ENCODE results near the gene KCNH2.

DNA sequence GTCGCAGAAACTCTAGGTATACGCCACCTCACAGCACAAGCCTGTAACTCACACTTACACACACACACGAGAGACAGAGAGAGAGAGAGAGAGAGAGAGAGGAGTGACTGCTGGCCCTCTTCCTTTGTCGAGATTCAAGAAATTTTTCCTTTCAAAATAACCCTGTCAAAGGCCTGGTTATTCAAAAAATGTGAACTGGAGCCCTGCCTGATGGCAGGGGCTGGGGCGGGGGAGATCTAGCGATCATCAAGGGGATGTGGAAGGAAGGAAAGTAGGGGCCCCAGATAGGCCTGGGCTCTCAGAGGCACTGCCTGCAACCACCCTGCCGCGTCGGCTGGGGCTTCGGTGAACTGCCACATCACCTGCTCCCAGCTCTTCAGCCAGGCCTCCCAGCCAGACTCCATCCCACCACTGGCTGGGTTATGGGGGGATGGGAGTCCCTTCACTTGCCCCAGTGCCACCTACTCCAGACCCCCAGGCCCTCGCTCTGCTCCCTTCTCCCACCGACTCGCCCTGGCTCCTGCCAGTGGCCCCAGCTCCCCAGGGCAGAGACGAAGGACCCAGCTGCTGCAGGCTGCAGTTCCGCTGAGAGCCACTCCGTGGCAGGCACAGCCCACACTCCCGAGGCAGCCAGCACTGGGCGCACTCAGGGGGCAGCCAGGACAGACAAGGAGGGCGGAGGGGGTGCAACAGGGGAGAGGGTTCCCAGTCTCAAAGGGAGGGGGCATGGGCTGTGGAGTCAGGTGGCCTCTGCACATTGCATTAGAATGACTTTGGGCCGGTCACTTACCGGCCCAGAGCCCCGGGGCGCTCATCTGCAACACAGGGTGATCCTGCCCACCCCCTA lies 15.3 kb downstream of the KCNH2 start:
- TF ChIP-seq, protein P1, sequence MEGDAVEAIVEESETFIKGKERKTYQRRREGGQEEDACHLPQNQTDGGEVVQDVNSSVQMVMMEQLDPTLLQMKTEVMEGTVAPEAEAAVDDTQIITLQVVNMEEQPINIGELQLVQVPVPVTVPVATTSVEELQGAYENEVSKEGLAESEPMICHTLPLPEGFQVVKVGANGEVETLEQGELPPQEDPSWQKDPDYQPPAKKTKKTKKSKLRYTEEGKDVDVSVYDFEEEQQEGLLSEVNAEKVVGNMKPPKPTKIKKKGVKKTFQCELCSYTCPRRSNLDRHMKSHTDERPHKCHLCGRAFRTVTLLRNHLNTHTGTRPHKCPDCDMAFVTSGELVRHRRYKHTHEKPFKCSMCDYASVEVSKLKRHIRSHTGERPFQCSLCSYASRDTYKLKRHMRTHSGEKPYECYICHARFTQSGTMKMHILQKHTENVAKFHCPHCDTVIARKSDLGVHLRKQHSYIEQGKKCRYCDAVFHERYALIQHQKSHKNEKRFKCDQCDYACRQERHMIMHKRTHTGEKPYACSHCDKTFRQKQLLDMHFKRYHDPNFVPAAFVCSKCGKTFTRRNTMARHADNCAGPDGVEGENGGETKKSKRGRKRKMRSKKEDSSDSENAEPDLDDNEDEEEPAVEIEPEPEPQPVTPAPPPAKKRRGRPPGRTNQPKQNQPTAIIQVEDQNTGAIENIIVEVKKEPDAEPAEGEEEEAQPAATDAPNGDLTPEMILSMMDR (IDR thresholded peaks at IDR 0.05 in 8 of 11, conservative IDR thresholded peaks at IDR 0.05 in 3 of 11) = peak; percentile 79 to 92 (median 85)
- TF ChIP-seq POLR2A (IDR thresholded peaks at IDR 0.05) = no peak
